Measurements from ENCODE around the gene E2F4.

- TF ChIP-seq MAX (IDR thresholded peaks at IDR 0.05) (no peak), EGR1 (IDR thresholded peaks at IDR 0.05; ENCODE audit: low read depth) (no peak), YY1 (IDR thresholded peaks at IDR 0.05; ENCODE audit: extremely low read depth, insufficient replicate concordance, low read depth, low read length) (no peak), CTCF (IDR thresholded peaks at IDR 0.05 in 2 of 3, conservative IDR thresholded peaks at IDR 0.05 in 1 of 3; ENCODE audit: borderline replicate concordance in 1 of 3, insufficient read depth in 1 of 3, low read depth in 2 of 3, low read length in 2 of 3) (no peak), SRF (IDR thresholded peaks at IDR 0.05; ENCODE audit: low read depth) (no peak), CBX3 (IDR thresholded peaks at IDR 0.05; ENCODE audit: low read depth) (no peak)
Observed at GRCh38 chr16:67165121-67166078, 26.6 kb upstream of the E2F4 start.

Data from HCT116 (cell line).